GM21423 (cell line): ENCODE results near the gene GHDC.

Experiments used
- ATAC-seq: cut with Tn5 transposase; IDR thresholded peaks from one replicate; pipeline ENCODE4 v1.9.1; 2021; ENCODE audit warnings: mild to moderate bottlenecking, moderate library complexity; ENCODE audit not compliant: unreplicated experiment

Gene GHDC

GRCh38 chr17:42183741-42184711, 10.3 kb downstream of the GHDC start:
- peak; percentile 60 for ATAC-seq

- ATAC-seq: no peak
Measured at GRCh38 chr17:42182927-42183734, 11.2 kb downstream of the GHDC start.

- ATAC-seq: no peak
Measured at GRCh38 chr17:42181851-42182207, 12.5 kb downstream of the GHDC start.

- ATAC-seq: no peak
Measured at GRCh38 chr17:42180922-42181850, 13.1 kb downstream of the GHDC start, which contains the start of gene KCNH4. Gene KCNH4, minus strand, starts transcription at chr17:42181142. Its CDS starts 197 bp downstream, at chr17:42180945.

- no peak for ATAC-seq
Measured at GRCh38 chr17:42180411-42180921, 13.8 kb downstream of the GHDC start.

- no peak for ATAC-seq
Measured at GRCh38 chr17:42179911-42180410, 14.3 kb downstream of the GHDC start.

GRCh38 chr17:42179335-42179734, 15.0 kb downstream of the GHDC start:
- no peak for ATAC-seq

- no peak for ATAC-seq
Measured at GRCh38 chr17:42178817-42179216, 15.5 kb downstream of the GHDC start.

- ATAC-seq: no peak
Measured at GRCh38 chr17:42177684-42178083, 16.6 kb downstream of the GHDC start.

- no peak for ATAC-seq
Measured at GRCh38 chr17:42174126-42174783, 20.0 kb downstream of the GHDC start.

- no peak for ATAC-seq
Measured at GRCh38 chr17:42171831-42172230, 22.5 kb downstream of the GHDC start.

GRCh38 chr17:42169351-42169750, 24.9 kb downstream of the GHDC start:
- no peak for ATAC-seq

- ATAC-seq: no peak
Measured at GRCh38 chr17:42167807-42168206, 26.5 kb downstream of the GHDC start.

- ATAC-seq: no peak
Measured at GRCh38 chr17:42166196-42166763, 28.0 kb downstream of the GHDC start.

GRCh38 chr17:42165751-42166150, 28.5 kb downstream of the GHDC start:
- no peak for ATAC-seq

GRCh38 chr17:42163696-42164407, 30.4 kb downstream of the GHDC start:
- ATAC-seq: no peak

GRCh38 chr17:42163113-42163512, 31.2 kb downstream of the GHDC start:
- no peak for ATAC-seq

- no peak for ATAC-seq
Measured at GRCh38 chr17:42160531-42160910, 33.8 kb downstream of the GHDC start.
